ENCODE measurements around the gene FOXC1. TPM values are rescaled to one million over a fixed set of nuclear protein-coding genes. Genes with fewer than 3 reads are reported as not detected.

FOXC1 gene
- total and polyA plus RNA-seq, 9 of the 15 experiments (the other 6 are each of a cell fraction or from before 2014, with no cell fraction given): not detected

GRCh38 chr6:1577896-1578745 is 31.6 kb upstream of the FOXC1 start:
- intact Hi-C loops (cut with micrococcal nuclease) (no loop called here), in situ Hi-C loops (cut with MboI) (no loop called here)
- no peak overlapping the region for H3K27ac ChIP-seq (ENCODE audit: extremely low read depth, low read depth, low read length)
- ChIA-PET POLR2A (interaction anchor here (0.6 to 1.3 kb wide), 2 partner anchors 16 to 420 kb away, joined by 3 to 6 read pairs; no protein-coding TSS in a partner anchor), CTCF (ENCODE audit: low intra/inter-chr PET ratio) (interaction anchor here (0.7 kb wide), 1 partner anchor 303 kb away, joined by 3 read pairs; no protein-coding TSS in a partner anchor)
- no peaks in the 10 kb centered on the region for H4K20me1 ChIP-seq (replicated peaks; ENCODE audit: control insufficient read depth, insufficient read depth, low read length)
- H3K9ac ChIP-seq (ENCODE audit: insufficient read depth in 1 of 2, low read depth in 2 of 2, low read length in 2 of 2): no peak overlapping the region
- H3K27me3 ChIP-seq (ENCODE audit: control insufficient read depth in 2 of 2, insufficient read depth in 2 of 2, low read length in 2 of 2): peaks cover 33 to 65% of the 10 kb centered on the region in 2 experiments; a peak in 4 of 5 replicates
- no peaks in the 10 kb centered on the region for H3K4me1 ChIP-seq (replicated peaks in 1 of 2; ENCODE audit: control insufficient read depth in 2 of 2, insufficient read depth in 2 of 2, low read length in 2 of 2)
- WGBS (ENCODE audit: insufficient coverage, low coverage, missing lambda C conversion rate): 7% methylated on average over 19 of the region's 19 CpGs
- TF ChIP-seq CHD2 (IDR thresholded peaks at IDR 0.05; ENCODE audit: low read depth, low read length) (no peak), TRIM25 (IDR thresholded peaks at IDR 0.05; ENCODE audit: borderline replicate concordance) (no peak), E2F3 (CRISPR knock-in tag; IDR thresholded peaks at IDR 0.05) (no peak), ZNF518B (CRISPR knock-in tag; IDR thresholded peaks at IDR 0.05) (no peak), KHSRP (IDR thresholded peaks at IDR 0.05) (no peak), JUNB (CRISPR knock-in tag; conservative IDR thresholded peaks at IDR 0.05) (no peak)
- no peak for FAIRE-seq
- no peak overlapping the region for H2AFZ ChIP-seq (ENCODE audit: low read depth, low read length)
- H3K9me3 ChIP-seq (replicated peaks; ENCODE audit: control insufficient read depth, insufficient read depth, low read depth, low read length): no peaks in the 10 kb centered on the region
- H3K4me3 ChIP-seq: no peak overlapping the region
- DNase-seq (ENCODE audit: extremely low read depth in 1 of 4, low spot score in 3 of 4): no peak
- no peaks in the 10 kb centered on the region for H3K79me2 ChIP-seq (ENCODE audit: control insufficient read depth, insufficient read depth, low read length)
- no TSS peak for BruUV-seq (replicated peaks)
- no peak for ATAC-seq
- no peaks in the 10 kb centered on the region for H3K36me3 ChIP-seq (ENCODE audit: control insufficient read depth, insufficient read depth, low read length)
- no peaks in the 10 kb centered on the region for H3K9me1 ChIP-seq (ENCODE audit: control insufficient read depth, insufficient read depth, low read length)
- no peak overlapping the region for H3K4me2 ChIP-seq (ENCODE audit: insufficient read depth, low read length)

All from K562 (cell line).